ENCODE results near the gene TNFSF8.

TNFSF8 gene

GRCh38 chr9:114864471-114864870, 65.9 kb downstream of the TNFSF8 start:
- DNase-seq = no peak

- peak; percentile 50 for DNase-seq
Observed at GRCh38 chr9:114861922-114862605, 68.3 kb downstream of the TNFSF8 start.

GRCh38 chr9:114861273-114861672, 69.1 kb downstream of the TNFSF8 start:
- DNase-seq = no peak

- no peak for DNase-seq
Observed at GRCh38 chr9:114860187-114860586, 70.2 kb downstream of the TNFSF8 start.

- no peak for DNase-seq
Observed at GRCh38 chr9:114856942-114857315, 73.5 kb downstream of the TNFSF8 start.

- DNase-seq = no peak
Observed at GRCh38 chr9:114856215-114856941, 74.0 kb downstream of the TNFSF8 start.

- no peak for DNase-seq
Observed at GRCh38 chr9:114855488-114855887, 74.9 kb downstream of the TNFSF8 start.

- no peak for DNase-seq
Observed at GRCh38 chr9:114854736-114855355, 75.5 kb downstream of the TNFSF8 start.

- no peak for DNase-seq
Observed at GRCh38 chr9:114853071-114853855, 77.1 kb downstream of the TNFSF8 start.

GRCh38 chr9:114852050-114852594, 78.3 kb downstream of the TNFSF8 start:
- DNase-seq = peak; percentile 32

GRCh38 chr9:114851306-114851705, 79.1 kb downstream of the TNFSF8 start:
- DNase-seq = no peak

Measured in DMS79 treated with DMSO at 0.1 percent for 48 hours (cell line).